PFSK-1 (cell line): Measurements from ENCODE around the gene CNPY2.

ENCODE experiments used
- FOXP2 ChIP-seq: optimal IDR thresholded peaks from 2 replicates; pipeline ENCODE3; 2011; ENCODE audit warnings: borderline replicate concordance, control low read depth, inconsistent platforms; ENCODE audit not compliant: insufficient read depth; ENCODE audit errors: extremely low read length, extremely low read depth
- POLR2AphosphoS5 ChIP-seq: IDR thresholded peaks from 2 replicates; pipeline ENCODE4 v1.6.1; 2012; ENCODE audit warnings: low read depth, mild to moderate bottlenecking, control low read depth, low read length, moderate library complexity
- REST ChIP-seq, 2 experiments: IDR thresholded peaks; 2 replicates each; pipeline versions ENCODE4 v1.6.1 to v1.8.0; 2011 to 2012; ENCODE audit warnings: low read depth in 2 of 2, low read length in 2 of 2, control low read depth in 1 of 2, inconsistent platforms in 1 of 2, mild to moderate bottlenecking in 1 of 2, moderate library complexity in 1 of 2; ENCODE audit not compliant: insufficient read depth in 1 of 2
- SIN3A ChIP-seq: IDR thresholded peaks from 2 replicates; pipeline ENCODE4 v1.6.1; 2012; ENCODE audit warnings: mild to moderate bottlenecking, low read length, moderate library complexity, borderline replicate concordance; ENCODE audit not compliant: insufficient read depth
- TAF1 ChIP-seq: IDR thresholded peaks from 2 replicates; pipeline ENCODE4 v1.6.1; 2012; ENCODE audit warnings: low read length, control low read depth, borderline replicate concordance; ENCODE audit not compliant: insufficient read depth

- TF ChIP-seq POLR2AphosphoS5 (no peak), FOXP2 (no peak), SIN3A (no peak), REST (IDR thresholded peaks at IDR 0.05; ENCODE audit: insufficient read depth in 1 of 2, low read depth in 2 of 2, low read length in 2 of 2) (no peak), TAF1 (no peak)
These were observed 33.0 kb upstream of the CNPY2 start for GRCh38 chr12:56348776-56349175.
